H1 (cell line): ENCODE measurements around the gene PRKG2.

Source experiments
- EP300 ChIP-seq, 2 experiments: IDR thresholded peaks; 1 replicate in 1 of 2; 2 replicates in 1 of 2; pipeline ENCODE4 v1.6.1; 2011 to 2012; ENCODE audit warnings: low read depth in 2 of 2, low read length in 2 of 2, mild to moderate bottlenecking in 2 of 2, borderline replicate concordance in 1 of 2, inconsistent platforms in 1 of 2, moderate library complexity in 1 of 2
- KDM5A ChIP-seq: fragments of 200-600 bp; IDR thresholded peaks from 2 replicates; pipeline ENCODE4 v1.7.1; 2012; ENCODE audit warnings: mild to moderate bottlenecking, low read length, inconsistent platforms, mixed read lengths
- SAP30 ChIP-seq: fragments of 300-600 bp; sonication (generic); IDR thresholded peaks from 2 replicates; pipeline ENCODE4 v1.7.1; 2012; ENCODE audit warnings: low read length, moderate library complexity, mild to moderate bottlenecking, inconsistent platforms; ENCODE audit not compliant: insufficient read depth, insufficient replicate concordance
- TF ChIP-seq, protein P1 (sequence below), 3 experiments: IDR thresholded peaks; 1 replicate in 2 of 3; 2 replicates in 1 of 3; pipeline versions ENCODE4 v1.5.1 to v1.6.1; 2011; ENCODE audit warnings: low read length in 3 of 3, mild to moderate bottlenecking in 3 of 3, inconsistent platforms in 2 of 3, low read depth in 1 of 3, moderate library complexity in 1 of 3; ENCODE audit not compliant: insufficient read depth in 1 of 3; ENCODE audit errors: control extremely low read depth in 1 of 3

DNA sequence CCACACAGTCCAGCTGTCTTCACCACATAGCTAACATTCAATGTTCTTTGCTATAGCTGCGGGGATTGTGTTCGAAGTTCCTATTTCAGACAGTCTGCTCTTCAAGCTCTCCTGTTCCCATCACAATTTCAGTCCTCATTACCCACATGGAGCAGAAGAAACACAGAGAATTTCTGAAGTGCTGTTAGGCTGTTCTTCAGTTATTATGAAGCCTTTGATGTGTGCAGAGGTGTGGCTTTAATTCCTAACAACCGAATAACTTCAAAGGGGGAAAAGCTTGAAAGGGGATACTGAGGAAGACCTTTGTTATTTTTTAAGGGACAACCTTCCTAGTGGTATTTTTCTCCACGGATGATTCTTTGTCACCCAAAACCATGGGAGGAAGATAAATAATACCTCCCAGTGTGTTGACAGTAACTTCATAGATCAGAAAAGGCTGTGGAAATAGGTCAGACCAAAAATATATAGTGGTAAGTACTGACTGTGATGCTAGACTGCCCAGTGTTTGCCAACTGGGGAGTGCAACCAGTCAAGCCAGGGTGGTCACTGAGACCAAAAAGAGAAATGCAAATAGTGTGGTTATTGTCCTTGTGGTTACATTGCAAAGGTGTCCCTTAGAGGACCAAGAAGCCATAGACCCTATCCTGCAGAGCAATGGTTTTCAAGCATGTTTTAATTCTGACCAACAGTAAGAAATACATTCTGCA, 52.1 kb downstream of the PRKG2 start:
- TF ChIP-seq, protein P1, sequence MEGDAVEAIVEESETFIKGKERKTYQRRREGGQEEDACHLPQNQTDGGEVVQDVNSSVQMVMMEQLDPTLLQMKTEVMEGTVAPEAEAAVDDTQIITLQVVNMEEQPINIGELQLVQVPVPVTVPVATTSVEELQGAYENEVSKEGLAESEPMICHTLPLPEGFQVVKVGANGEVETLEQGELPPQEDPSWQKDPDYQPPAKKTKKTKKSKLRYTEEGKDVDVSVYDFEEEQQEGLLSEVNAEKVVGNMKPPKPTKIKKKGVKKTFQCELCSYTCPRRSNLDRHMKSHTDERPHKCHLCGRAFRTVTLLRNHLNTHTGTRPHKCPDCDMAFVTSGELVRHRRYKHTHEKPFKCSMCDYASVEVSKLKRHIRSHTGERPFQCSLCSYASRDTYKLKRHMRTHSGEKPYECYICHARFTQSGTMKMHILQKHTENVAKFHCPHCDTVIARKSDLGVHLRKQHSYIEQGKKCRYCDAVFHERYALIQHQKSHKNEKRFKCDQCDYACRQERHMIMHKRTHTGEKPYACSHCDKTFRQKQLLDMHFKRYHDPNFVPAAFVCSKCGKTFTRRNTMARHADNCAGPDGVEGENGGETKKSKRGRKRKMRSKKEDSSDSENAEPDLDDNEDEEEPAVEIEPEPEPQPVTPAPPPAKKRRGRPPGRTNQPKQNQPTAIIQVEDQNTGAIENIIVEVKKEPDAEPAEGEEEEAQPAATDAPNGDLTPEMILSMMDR (IDR thresholded peaks at IDR 0.05; ENCODE audit: control extremely low read depth in 1 of 3, insufficient read depth in 1 of 3, low read depth in 1 of 3, low read length in 3 of 3): no peak
- no peak for TF ChIP-seq SAP30
- TF ChIP-seq KDM5A: no peak
- no peak for TF ChIP-seq EP300 (IDR thresholded peaks at IDR 0.05; ENCODE audit: borderline replicate concordance in 1 of 2, low read depth in 2 of 2, low read length in 2 of 2)
